Stimulated activated naive CD8-positive, alpha-beta T cell treated with anti-CD3 and anti-CD28 coated beads, Interleukin-15, Interleukin-2, amounts not matched to agents 100 ng/mL and 50 ng/mL, for 24 hours (primary cell): ENCODE results near the gene ACO1.

Source experiments
- H3K27ac Mint-ChIP-seq: one replicate; pipeline ENCODE4 v1.8.0; 2021; ENCODE audit warnings: mild to moderate bottlenecking, mixed read lengths
- H3K27me3 Mint-ChIP-seq: one replicate; pipeline ENCODE4 v1.8.0; 2021; ENCODE audit warnings: mixed read lengths
- H3K36me3 Mint-ChIP-seq: one replicate; pipeline ENCODE4 v1.8.0; 2021; ENCODE audit warnings: low read depth, mixed read lengths
- H3K4me1 Mint-ChIP-seq: one replicate; pipeline ENCODE4 v1.8.0; 2021; ENCODE audit warnings: low read depth, mixed read lengths
- H3K4me3 Mint-ChIP-seq: one replicate; pipeline ENCODE4 v1.8.0; 2021; ENCODE audit warnings: mild to moderate bottlenecking, mixed read lengths
- H3K9me3 Mint-ChIP-seq: one replicate; pipeline ENCODE4 v1.8.0; 2021; ENCODE audit warnings: mixed read lengths

ACO1 gene

GRCh38 chr9:32468740-32469139 is 84.3 kb downstream of the ACO1 start:
- Mint-ChIP-seq H3K4me3 (no peak overlapping the region), H3K4me1 (no peaks in the 10 kb centered on the region), H3K9me3 (no peaks in the 10 kb centered on the region), H3K36me3 (peaks cover 51% of the 10 kb centered on the region), H3K27ac (no peak overlapping the region), H3K27me3 (no peaks in the 10 kb centered on the region)

GRCh38 chr9:32472344-32472743 is 87.9 kb downstream of the ACO1 start:
- Mint-ChIP-seq H3K27me3 (no peaks in the 10 kb centered on the region), H3K36me3 (peaks cover 50% of the 10 kb centered on the region), H3K4me1 (no peaks in the 10 kb centered on the region), H3K27ac (no peak overlapping the region), H3K9me3 (no peaks in the 10 kb centered on the region), H3K4me3 (no peak overlapping the region)

- Mint-ChIP-seq H3K27ac (no peak overlapping the region), H3K4me3 (no peak overlapping the region), H3K36me3 (peaks cover 59% of the 10 kb centered on the region), H3K4me1 (no peaks in the 10 kb centered on the region), H3K9me3 (no peaks in the 10 kb centered on the region), H3K27me3 (no peaks in the 10 kb centered on the region)
Measured at GRCh38 chr9:32483343-32483742, 98.9 kb downstream of the ACO1 start.

GRCh38 chr9:32486839-32487562 is 102.6 kb downstream of the ACO1 start:
- no peak overlapping the region for H3K4me3 Mint-ChIP-seq
- no peaks in the 10 kb centered on the region for H3K27me3 Mint-ChIP-seq
- no peak overlapping the region for H3K27ac Mint-ChIP-seq
- H3K36me3 Mint-ChIP-seq = peaks cover 55% of the 10 kb centered on the region
- no peaks in the 10 kb centered on the region for H3K4me1 Mint-ChIP-seq
- no peaks in the 10 kb centered on the region for H3K9me3 Mint-ChIP-seq

- Mint-ChIP-seq H3K4me1 (no peaks in the 10 kb centered on the region), H3K9me3 (no peaks in the 10 kb centered on the region), H3K4me3 (no peak overlapping the region), H3K27ac (no peak overlapping the region), H3K27me3 (no peaks in the 10 kb centered on the region), H3K36me3 (peaks cover 51% of the 10 kb centered on the region)
Measured at GRCh38 chr9:32487981-32488380, 103.5 kb downstream of the ACO1 start.

- Mint-ChIP-seq H3K4me3 (no peak overlapping the region), H3K27me3 (no peaks in the 10 kb centered on the region), H3K9me3 (no peaks in the 10 kb centered on the region), H3K27ac (no peak overlapping the region), H3K36me3 (peaks cover 38% of the 10 kb centered on the region), H3K4me1 (no peaks in the 10 kb centered on the region)
Measured at GRCh38 chr9:32490601-32491000, 106.2 kb downstream of the ACO1 start.

GRCh38 chr9:32497921-32498320 is 113.5 kb downstream of the ACO1 start:
- no peaks in the 10 kb centered on the region for H3K4me1 Mint-ChIP-seq
- no peaks in the 10 kb centered on the region for H3K9me3 Mint-ChIP-seq
- H3K27ac Mint-ChIP-seq = no peak overlapping the region
- H3K36me3 Mint-ChIP-seq = peaks cover 32% of the 10 kb centered on the region
- no peak overlapping the region for H3K4me3 Mint-ChIP-seq
- no peaks in the 10 kb centered on the region for H3K27me3 Mint-ChIP-seq

GRCh38 chr9:32500768-32501167 is 116.3 kb downstream of the ACO1 start:
- H3K4me1 Mint-ChIP-seq = no peaks in the 10 kb centered on the region
- no peaks in the 10 kb centered on the region for H3K9me3 Mint-ChIP-seq
- H3K27ac Mint-ChIP-seq = no peak overlapping the region
- H3K36me3 Mint-ChIP-seq = peaks cover 30% of the 10 kb centered on the region
- H3K4me3 Mint-ChIP-seq = no peak overlapping the region
- no peaks in the 10 kb centered on the region for H3K27me3 Mint-ChIP-seq

GRCh38 chr9:32501868-32502267 is 117.4 kb downstream of the ACO1 start:
- Mint-ChIP-seq H3K36me3 (peaks cover 23% of the 10 kb centered on the region), H3K27ac (no peak overlapping the region), H3K27me3 (no peaks in the 10 kb centered on the region)

GRCh38 chr9:32502464-32502863 is 118.0 kb downstream of the ACO1 start:
- Mint-ChIP-seq H3K27ac (no peak overlapping the region), H3K27me3 (no peaks in the 10 kb centered on the region), H3K9me3 (no peaks in the 10 kb centered on the region), H3K4me3 (no peak overlapping the region), H3K4me1 (no peaks in the 10 kb centered on the region), H3K36me3 (peaks cover 23% of the 10 kb centered on the region)

More at GRCh38 chr9:32501868-32502267, 117.4 kb downstream of the ACO1 start:
- H3K9me3 Mint-ChIP-seq = no peaks in the 10 kb centered on the region
- H3K4me3 Mint-ChIP-seq = no peak overlapping the region
- no peaks in the 10 kb centered on the region for H3K4me1 Mint-ChIP-seq

- H3K9me3 Mint-ChIP-seq = no peaks in the 10 kb centered on the region
- H3K27ac Mint-ChIP-seq = no peak overlapping the region
- no peaks in the 10 kb centered on the region for H3K4me1 Mint-ChIP-seq
- H3K27me3 Mint-ChIP-seq = no peaks in the 10 kb centered on the region
- H3K36me3 Mint-ChIP-seq = peaks cover 19% of the 10 kb centered on the region
- no peak overlapping the region for H3K4me3 Mint-ChIP-seq
Measured at GRCh38 chr9:32503008-32503407, 118.6 kb downstream of the ACO1 start.
